K562 (cell line): ENCODE data around the gene PPP1R14D. TPM values are rescaled to one million over a fixed set of nuclear protein-coding genes. Genes with fewer than 3 reads are reported as not detected.

Source experiments
- ARID1B ChIP-seq: fragments of 450-650 bp; IDR thresholded peaks from 2 replicates; pipeline ENCODE4 v1.6.1; 2016; ENCODE audit warnings: antibody characterized with exemption, mild to moderate bottlenecking, inconsistent platforms
- CEBPZ ChIP-seq: fragments of 150-350 bp; IDR thresholded peaks from 2 replicates; pipeline ENCODE4 v1.6.1; 2014; ENCODE audit warnings: low read depth, mild to moderate bottlenecking, low read length, borderline replicate concordance
- ELF1 ChIP-seq: fragments of 200-800 bp; sonication (Bioruptor generic); IDR thresholded peaks from 2 replicates; pipeline ENCODE4 v1.6.1; 2016; ENCODE audit warnings: missing genetic modification characterization, missing compliant biosample characterization
- EWSR1 ChIP-seq: fragments of 450-650 bp; IDR thresholded peaks from 2 replicates; pipeline ENCODE4 v1.6.1; 2018; ENCODE audit warnings: borderline replicate concordance, mild to moderate bottlenecking, low read depth, moderate library complexity; ENCODE audit not compliant: partially characterized antibody
- EZH2 ChIP-seq: IDR thresholded peaks from 2 replicates; pipeline ENCODE4 v1.6.1; 2012; ENCODE audit warnings: low read depth, mild to moderate bottlenecking, inconsistent platforms, low read length, borderline replicate concordance
- HDAC1 ChIP-seq, 2 experiments: fragments of 450-650 bp; IDR thresholded peaks; 2 replicates each; pipeline ENCODE4 v1.6.1; 2016 to 2017; ENCODE audit warnings: inconsistent platforms in 1 of 2, mild to moderate bottlenecking in 1 of 2, moderate library complexity in 1 of 2
- HLTF ChIP-seq: fragments of 450-650 bp; IDR thresholded peaks from 2 replicates; pipeline ENCODE4 v1.6.1; 2016
- MLLT1 ChIP-seq, 2 experiments: fragments of 450-650 bp; IDR thresholded peaks; 2 replicates each; pipeline ENCODE4 v1.6.1; 2016
- PRMT5 ChIP-seq: sonication (generic); formaldehyde crosslinking; IDR thresholded peaks from 2 replicates; pipeline ENCODE4 v1.5.0; 2020; ENCODE audit warnings: missing genetic modification reagents
- RBM34 ChIP-seq: fragments of 200-400 bp; formaldehyde crosslinking; IDR thresholded peaks from 2 replicates; pipeline ENCODE4 v1.6.1; 2018; ENCODE audit warnings: low read length, borderline replicate concordance; ENCODE audit not compliant: insufficient read depth
- SAFB ChIP-seq: fragments of 200-400 bp; formaldehyde crosslinking; IDR thresholded peaks from 2 replicates; pipeline ENCODE4 v1.6.1; 2017; ENCODE audit warnings: low read depth, low read length, borderline replicate concordance
- SMARCC2 ChIP-seq: fragments of 450-650 bp; IDR thresholded peaks from 2 replicates; pipeline ENCODE4 v1.6.1; 2017; ENCODE audit warnings: antibody characterized with exemption, moderate library complexity, mild to moderate bottlenecking, low read depth
- SRSF7 ChIP-seq: fragments of 200-400 bp; formaldehyde crosslinking; optimal IDR thresholded peaks from 2 replicates; pipeline ENCODE3; 2017; ENCODE audit warnings: mild to moderate bottlenecking, low read depth, low read length
- ZBTB33 ChIP-seq: sonication (generic); formaldehyde crosslinking; IDR thresholded peaks from 2 replicates; pipeline ENCODE4 v1.8.1; 2023; ENCODE audit warnings: mild to moderate bottlenecking, missing genetic modification reagents
- ZBTB7A ChIP-seq: IDR thresholded peaks from 2 replicates; pipeline ENCODE4 v1.6.1; 2011; ENCODE audit warnings: low read depth, mild to moderate bottlenecking, low read length, moderate library complexity, borderline replicate concordance; ENCODE audit not compliant: control insufficient read depth
- ZNF347 ChIP-seq: fragments of 450-650 bp; formaldehyde crosslinking; IDR thresholded peaks from 2 replicates; pipeline ENCODE4 v1.4.0; 2020; ENCODE audit warnings: low read depth, mild to moderate bottlenecking, moderate library complexity
- ZNF445 ChIP-seq: fragments of 250-450 bp; sonication (Bioruptor Pico); IDR thresholded peaks from 2 replicates; pipeline ENCODE4 v1.4.0; 2020; ENCODE audit warnings: low read depth, mild to moderate bottlenecking, moderate library complexity
- ZNF639 ChIP-seq, 2 experiments: fragments of 200-800 bp in 1 of 2; sonication (Bioruptor generic) in 1 of 2; sonication (generic) in 1 of 2; formaldehyde crosslinking in 1 of 2; IDR thresholded peaks in 1 of 2; conservative IDR thresholded peaks in 1 of 2; 2 replicates each; pipeline versions ENCODE4 v1.5.0 to v1.6.1; 2016 to 2020; ENCODE audit warnings: missing compliant biosample characterization in 1 of 2, missing genetic modification characterization in 1 of 2, missing genetic modification reagents in 1 of 2
- polyA plus RNA-seq, 8 experiments: library from polyadenylated mRNA; depleted of rRNA in 4 of 8; stranded (reverse) in 5 of 8; unstranded in 3 of 8; fragments of >200 nt; fragmentation: Nextera tagmentation in 2 of 8; fragmentation: Illumina TruSeq in 1 of 8; extraction: Ambion mirVana in 2 of 8; extraction: Trizol in 1 of 8; gene quantifications; 2 replicates each; pipeline versions ENCODE4 v1.2.1 to v1.2.3, GENCODE V29; 2011 to 2014; ENCODE audit warnings: inconsistent platforms in 1 of 8, missing spikeins in 1 of 8
- total RNA-seq, 7 experiments: library from RNA; depleted of rRNA in 6 of 7; stranded (reverse); fragments of >200 nt in 6 of 7; fragmentation: Illumina TruSeq in 2 of 7; extraction: Trizol in 2 of 7; gene quantifications; 2 replicates each; pipeline versions ENCODE4 v1.2.1 to v1.2.3, GENCODE V29; 2011 to 2021; ENCODE audit warnings: low replicate concordance in 1 of 7

The PPP1R14D gene
- total and polyA plus RNA-seq, 9 of the 15 experiments (the other 6 are each of a cell fraction or from before 2014, with no cell fraction given): 0.11 to 0.18 TPM; not detected in 7

GRCh38 chr15:40873694-40874561 lies 45.4 kb upstream of the PPP1R14D start, which contains the start of gene RHOV (continued):
- TF ChIP-seq ZBTB33 (no peak), SAFB (no peak), CEBPZ (no peak), HDAC1 (IDR thresholded peaks at IDR 0.05) (0 out of 4 replicates have a peak, but pooled peaks of 1 of the 2 experiments have one; percentile 13), MLLT1 (IDR thresholded peaks at IDR 0.05) (no peak), SRSF7 (no peak), ZNF445 (CRISPR knock-in tag) (no peak), ELF1 (tag) (no peak), EZH2 (no peak), RBM34 (no peak), ZNF347 (CRISPR knock-in tag) (no peak), SMARCC2 (no peak), ARID1B (0 out of 2 replicates have a peak, but pooled peaks have one; percentile 17), PRMT5 (CRISPR knock-in tag) (no peak), EWSR1 (no peak), ZNF639 (CRISPR knock-in tag; conservative IDR thresholded peaks at IDR 0.05 in 1 of 2, IDR thresholded peaks at IDR 0.05 in 1 of 2) (no peak), HLTF (no peak), ZBTB7A (peak; percentile 97)
